Ishikawa (cell line): ENCODE data around the gene MFN1.

ENCODE experiments used
- CEBPB ChIP-seq: IDR thresholded peaks from 2 replicates; pipeline ENCODE4 v1.6.1; 2012
- CREB1 ChIP-seq: IDR thresholded peaks from 2 replicates; pipeline ENCODE4 v1.6.1; 2012; ENCODE audit warnings: low read depth
- EGR1 ChIP-seq: IDR thresholded peaks from 2 replicates; pipeline ENCODE4 v1.6.1; 2012
- EP300 ChIP-seq: IDR thresholded peaks from 2 replicates; pipeline ENCODE4 v1.6.1; 2012; ENCODE audit warnings: borderline replicate concordance
- FOXM1 ChIP-seq: IDR thresholded peaks from 2 replicates; pipeline ENCODE4 v1.6.1; 2012; ENCODE audit warnings: low read depth, borderline replicate concordance
- MAX ChIP-seq: IDR thresholded peaks from 2 replicates; pipeline ENCODE4 v1.6.1; 2012
- NFIC ChIP-seq: IDR thresholded peaks from 2 replicates; pipeline ENCODE4 v1.6.1; 2012
- RAD21 ChIP-seq: IDR thresholded peaks from 2 replicates; pipeline ENCODE4 v1.6.1; 2012; ENCODE audit warnings: low read depth
- REST ChIP-seq: IDR thresholded peaks from 2 replicates; pipeline ENCODE4 v1.6.1; 2012; ENCODE audit warnings: low read depth, mild to moderate bottlenecking
- TAF1 ChIP-seq: IDR thresholded peaks from 2 replicates; pipeline ENCODE4 v1.6.1; 2012; ENCODE audit warnings: low read depth, mild to moderate bottlenecking
- TCF12 ChIP-seq: IDR thresholded peaks from 2 replicates; pipeline ENCODE4 v1.6.1; 2012; ENCODE audit warnings: low read depth
- TEAD4 ChIP-seq: IDR thresholded peaks from 2 replicates; pipeline ENCODE4 v1.6.1; 2012
- USF1 ChIP-seq: IDR thresholded peaks from 2 replicates; pipeline ENCODE4 v1.6.1; 2012
- YY1 ChIP-seq: IDR thresholded peaks from 2 replicates; pipeline ENCODE4 v1.6.1; 2012; ENCODE audit warnings: low read depth
- ZBTB7A ChIP-seq: IDR thresholded peaks from 2 replicates; pipeline ENCODE4 v1.6.1; 2012; ENCODE audit warnings: low read depth

Gene MFN1

GRCh38 chr3:179355996-179356395 lies 8.5 kb downstream of the MFN1 start:
- TF ChIP-seq RAD21: no peak
- TF ChIP-seq CREB1: no peak
- TF ChIP-seq CEBPB: no peak
- TF ChIP-seq NFIC: no peak
- TF ChIP-seq USF1: no peak
- TF ChIP-seq TEAD4: no peak
- TF ChIP-seq REST: no peak
- no peak for TF ChIP-seq MAX

- TF ChIP-seq YY1: no peak
- no peak for TF ChIP-seq EGR1
- no peak for TF ChIP-seq USF1
- no peak for TF ChIP-seq FOXM1
- TF ChIP-seq NFIC: no peak
- TF ChIP-seq MAX: no peak
- no peak for TF ChIP-seq CREB1
- no peak for TF ChIP-seq RAD21
- no peak for TF ChIP-seq ZBTB7A
- TF ChIP-seq REST: no peak
- no peak for TF ChIP-seq EP300
- TF ChIP-seq TAF1: no peak
- TF ChIP-seq TEAD4: no peak
- no peak for TF ChIP-seq CEBPB
- no peak for TF ChIP-seq TCF12
These were observed 15.8 kb downstream of the MFN1 start for GRCh38 chr3:179363332-179363731.

GRCh38 chr3:179369621-179370020 lies 22.1 kb downstream of the MFN1 start:
- TF ChIP-seq FOXM1: no peak
- TF ChIP-seq TAF1: no peak
- no peak for TF ChIP-seq YY1
- TF ChIP-seq EP300: no peak
- no peak for TF ChIP-seq EGR1

- TF ChIP-seq EP300 (no peak), YY1 (no peak), CEBPB (no peak), TAF1 (no peak), TCF12 (no peak), TEAD4 (no peak), REST (no peak), RAD21 (no peak), USF1 (no peak), NFIC (no peak), MAX (no peak), ZBTB7A (no peak), EGR1 (no peak)
These were observed 26.4 kb downstream of the MFN1 start for GRCh38 chr3:179373938-179374337.
